Breast epithelium (tissue), 4 donors: ENCODE measurements around the gene KLF6. TPM values are rescaled to one million over a fixed set of nuclear protein-coding genes. Genes with fewer than 3 reads are reported as not detected.

Experiments
- DNase-seq, 2 donors: peaks; one replicate each; pipeline ENCODE4 v3.0.0-alpha.2; 2019; ENCODE audit warnings: low spot score in 2 of 2
- H3K27ac ChIP-seq, 2 donors: fragments of 200-600 bp; sonication (generic) in 1 of 2; one replicate each; pipeline ENCODE4 v1.5.1; 2016 to 2019; ENCODE audit warnings: mild to moderate bottlenecking in 1 of 2
- H3K27me3 ChIP-seq, 2 donors: fragments of 200-600 bp; sonication (generic) in 1 of 2; one replicate each; pipeline versions ENCODE4 v1.5.1 to v1.6.0; 2017 to 2019; ENCODE audit warnings: control low read depth in 1 of 2, mild to moderate bottlenecking in 1 of 2
- H3K36me3 ChIP-seq: fragments of 200-600 bp; one replicate; pipeline ENCODE4 v1.5.1; 2019
- H3K4me1 ChIP-seq, 2 donors: fragments of 200-600 bp; sonication (generic); one replicate each; pipeline ENCODE4 v1.5.1; 2016 to 2019; ENCODE audit warnings: control low read depth in 1 of 2
- H3K4me3 ChIP-seq, 3 donors: fragments of 200-600 bp; sonication (generic); 1 replicate in 2 of 3; 2 replicates in 1 of 3; pipeline ENCODE4 v1.5.1; 2016 to 2019; ENCODE audit warnings: mild to moderate bottlenecking in 3 of 3, moderate library complexity in 2 of 3
- H3K9me3 ChIP-seq, 2 donors: fragments of 200-600 bp; sonication (generic) in 1 of 2; one replicate each; pipeline ENCODE4 v1.5.1; 2016 to 2019; ENCODE audit warnings: control low read depth in 1 of 2
- CTCF ChIP-seq, 3 donors: fragments of 450-650 bp; IDR thresholded peaks; one replicate each; pipeline ENCODE4 v1.5.1; 2016 to 2017; ENCODE audit warnings: antibody characterized with exemption in 3 of 3, mild to moderate bottlenecking in 3 of 3, moderate library complexity in 3 of 3
- POLR2A ChIP-seq: fragments of 450-650 bp; IDR thresholded peaks from one replicate; pipeline ENCODE4 v1.6.1; 2016; ENCODE audit warnings: antibody characterized with exemption, mild to moderate bottlenecking, moderate library complexity
- POLR2AphosphoS5 ChIP-seq, 3 donors: sonication (generic); formaldehyde crosslinking; IDR thresholded peaks; one replicate each; pipeline ENCODE4 v1.6.1; 2017; ENCODE audit warnings: antibody characterized with exemption in 3 of 3
- intact Hi-C: fragments of 100-400 bp; cut with DNase I; formaldehyde crosslinking; loops from one replicate; pipeline ENCODE4 v1.15.1; 2023; ENCODE audit warnings: low total_unique reads
- total RNA-seq, 3 donors: library from RNA; depleted of rRNA; stranded (reverse); fragments of >200 nt; gene quantifications; one replicate each; pipeline ENCODE4 v1.1.0, GENCODE V29; 2016

KLF6 gene
- total RNA-seq, 3 donors from 2014 or later = 132 to 347 (median 186) TPM

DNA sequence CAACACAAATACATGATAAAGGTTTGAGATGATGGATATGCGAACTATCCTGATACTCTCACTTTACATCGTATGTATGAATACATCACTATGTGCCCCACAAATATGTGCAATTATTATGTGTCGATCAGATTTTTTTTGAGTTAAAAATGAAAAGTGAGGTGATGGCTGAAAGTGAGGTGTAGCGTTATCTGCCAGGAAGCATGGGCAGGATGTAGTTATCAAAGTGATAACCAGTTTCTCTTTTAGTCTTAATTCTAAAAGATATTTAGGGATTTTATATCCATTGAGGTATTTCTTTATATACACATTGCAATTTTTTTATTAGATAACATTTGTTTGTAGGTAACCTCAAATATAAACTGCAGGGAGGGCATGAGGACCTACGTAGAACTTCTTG is 15.6 kb upstream of the KLF6 start:
- intact Hi-C loops = no loop called here
- Histone ChIP-seq H3K4me3 (no peak overlapping the region), H3K4me1 (no peaks in the 10 kb centered on the region), H3K27ac (no peak overlapping the region), H3K27me3 (no peaks in the 10 kb centered on the region), H3K9me3 (no peaks in the 10 kb centered on the region), H3K36me3 (no peaks in the 10 kb centered on the region)
- TF ChIP-seq POLR2A (no peak), POLR2AphosphoS5 (IDR thresholded peaks at IDR 0.05) (no peak), CTCF (IDR thresholded peaks at IDR 0.05) (no peak)
- DNase-seq = no peak

DNA sequence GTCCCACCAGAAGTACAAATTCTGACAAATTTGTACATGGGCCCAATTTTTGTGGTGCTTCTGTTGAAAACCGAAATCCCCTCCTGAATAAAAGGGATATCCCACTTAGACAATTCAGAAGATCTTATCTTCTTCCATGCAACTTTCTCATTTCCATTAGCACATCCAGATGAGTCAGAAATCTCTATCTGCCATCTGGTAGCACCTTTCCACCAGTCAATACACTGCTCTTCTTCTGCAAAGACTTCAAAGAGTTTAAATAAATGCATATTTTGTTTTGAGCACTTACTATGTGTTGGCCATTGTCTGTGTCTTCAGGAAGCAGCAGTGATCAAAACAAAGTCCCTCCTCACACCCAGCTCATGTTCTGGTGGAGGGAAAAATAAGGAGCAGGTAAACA is 12.7 kb upstream of the KLF6 start:
- intact Hi-C loops = no loop called here
- H3K4me1 ChIP-seq = no peaks in the 10 kb centered on the region
- no peak overlapping the region for H3K27ac ChIP-seq
- H3K36me3 ChIP-seq = no peaks in the 10 kb centered on the region
- TF ChIP-seq POLR2A = no peak
- no peak for TF ChIP-seq POLR2AphosphoS5 (IDR thresholded peaks at IDR 0.05)
- no peak for TF ChIP-seq CTCF (IDR thresholded peaks at IDR 0.05)
- no peak for DNase-seq
- no peaks in the 10 kb centered on the region for H3K27me3 ChIP-seq
- H3K4me3 ChIP-seq = no peak overlapping the region
- peaks cover 0 to 10% of the 10 kb centered on the region in 2 donors for H3K9me3 ChIP-seq

- Histone ChIP-seq H3K27me3 (no peaks in the 10 kb centered on the region), H3K9me3 (peaks cover 10 to 19% of the 10 kb centered on the region in 2 donors), H3K4me1 (no peaks in the 10 kb centered on the region), H3K4me3 (no peak overlapping the region), H3K36me3 (no peaks in the 10 kb centered on the region), H3K27ac (no peak overlapping the region)
- no peak for DNase-seq
- intact Hi-C loops = no loop called here
- TF ChIP-seq CTCF (IDR thresholded peaks at IDR 0.05) (no peak), POLR2AphosphoS5 (IDR thresholded peaks at IDR 0.05) (no peak), POLR2A (no peak)
These were observed 8.5 kb upstream of the KLF6 start for GRCh38 chr10:3793553-3793952.

DNA sequence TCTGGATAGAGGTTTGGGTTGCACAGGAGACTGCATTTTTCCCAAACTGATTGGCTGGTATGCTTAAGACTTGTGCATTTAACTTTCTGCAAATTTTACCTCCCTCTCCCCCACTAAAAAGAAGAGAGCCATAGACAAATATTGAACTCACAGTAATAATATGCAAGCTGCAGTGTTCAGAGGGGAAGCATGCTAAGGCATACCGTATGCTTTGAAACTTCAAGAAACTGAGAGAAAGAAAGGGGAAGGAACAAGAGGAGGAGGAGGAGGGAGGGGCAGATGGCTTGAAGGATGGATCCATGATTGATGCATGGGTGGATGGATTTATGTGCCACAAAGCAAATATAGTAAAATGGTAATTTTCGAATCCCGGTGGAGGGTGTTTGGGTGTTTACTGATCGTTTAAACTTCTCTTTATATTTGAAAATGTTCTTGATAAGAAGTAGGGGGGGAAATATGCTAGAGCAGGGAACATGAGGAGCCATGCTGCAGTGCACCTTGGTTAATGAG is 7.8 kb upstream of the KLF6 start:
- Histone ChIP-seq H3K4me1 (no peaks in the 10 kb centered on the region), H3K27ac (no peak overlapping the region), H3K27me3 (no peaks in the 10 kb centered on the region), H3K9me3 (peaks cover 10 to 19% of the 10 kb centered on the region in 2 donors), H3K4me3 (no peak overlapping the region), H3K36me3 (no peaks in the 10 kb centered on the region)
- no peak for DNase-seq
- TF ChIP-seq POLR2A (no peak), CTCF (IDR thresholded peaks at IDR 0.05) (no peak), POLR2AphosphoS5 (IDR thresholded peaks at IDR 0.05) (no peak)
- intact Hi-C loops = no loop called here

- intact Hi-C loops = no loop called here
- H3K27ac ChIP-seq = no peak overlapping the region
- no peaks in the 10 kb centered on the region for H3K36me3 ChIP-seq
- H3K27me3 ChIP-seq = no peaks in the 10 kb centered on the region
- DNase-seq = no peak
- TF ChIP-seq POLR2A (no peak), CTCF (IDR thresholded peaks at IDR 0.05) (no peak), POLR2AphosphoS5 (IDR thresholded peaks at IDR 0.05) (no peak)
- H3K9me3 ChIP-seq = peaks cover 10 to 19% of the 10 kb centered on the region in 2 donors
- no peak overlapping the region for H3K4me3 ChIP-seq
- H3K4me1 ChIP-seq = no peaks in the 10 kb centered on the region
These were observed 7.1 kb upstream of the KLF6 start for GRCh38 chr10:3791974-3792633.
